ENCODE results near the gene WDR90. TPM values are rescaled to one million over a fixed set of nuclear protein-coding genes. Genes with fewer than 3 reads are reported as not detected.

WDR90 gene
- 10 to 100 TPM; 44.3 to 67.4 (median 52.0) TPM for polyA plus RNA-seq (ENCODE audit: insufficient read length in 3 of 3)
- long read RNA-seq, donor 1, partial matches to known transcripts = 20 of 23 reads
- long read RNA-seq, donor 1, other reads (novel, unspliced or antisense) = 0 of 23 reads
- long read RNA-seq, donor 2, partial matches to known transcripts = 20 of 22 reads
- long read RNA-seq, donor 2, other reads (novel, unspliced or antisense) = 0 of 22 reads
- long read RNA-seq, donor 3, partial matches to known transcripts = 19 of 22 reads
- long read RNA-seq, donor 3, other reads (novel, unspliced or antisense) = 0 of 22 reads
- long read RNA-seq, donor 4, partial matches to known transcripts = 32 of 35 reads
- long read RNA-seq, donor 4, other reads (novel, unspliced or antisense) = 0 of 35 reads
- long read RNA-seq, donor 5 = 0 reads
- long read RNA-seq, donor 6, partial matches to known transcripts = 25 of 30 reads
- long read RNA-seq, donor 6, other reads (novel, unspliced or antisense) = 0 of 30 reads
- long read RNA-seq, donor 7, partial matches to known transcripts = 16 of 23 reads
- long read RNA-seq, donor 7, other reads (novel, unspliced or antisense) = 7 of 23 reads
- long read RNA-seq, donor 8, partial matches to known transcripts = 10 of 11 reads
- long read RNA-seq, donor 8, other reads (novel, unspliced or antisense) = 0 of 11 reads
- long read RNA-seq, donor 9, partial matches to known transcripts = 0 of 1 reads
- long read RNA-seq, donor 9, other reads (novel, unspliced or antisense) = 0 of 1 reads
- long read RNA-seq, donor 10, partial matches to known transcripts = 32 of 35 reads
- long read RNA-seq, donor 10, other reads (novel, unspliced or antisense) = 0 of 35 reads
- long read RNA-seq, donor 11, partial matches to known transcripts = 14 of 15 reads
- long read RNA-seq, donor 11, other reads (novel, unspliced or antisense) = 0 of 15 reads
- long read RNA-seq, donor 12, partial matches to known transcripts = 50 of 50 reads
- long read RNA-seq, donor 12, other reads (novel, unspliced or antisense) = 0 of 50 reads
- long read RNA-seq, donor 13, partial matches to known transcripts = 17 of 19 reads
- long read RNA-seq, donor 13, other reads (novel, unspliced or antisense) = 0 of 19 reads
- long read RNA-seq, donor 14 = 0 reads
- long read RNA-seq, donor 15 = 0 reads
- long read RNA-seq, donor 16, partial matches to known transcripts = 0 of 1 reads
- long read RNA-seq, donor 16, other reads (novel, unspliced or antisense) = 0 of 1 reads

GRCh38 chr16:648781-649589 lies at the start of gene WDR90:
Gene WDR90 (plus strand): TSS chr16:649365. CDS start chr16:649417, 52 bp downstream.
- peak; percentile 88 for DNase-seq

- DNase-seq = no peak
Observed at GRCh38 chr16:600781-601180, 48.4 kb upstream of the WDR90 start.

GRCh38 chr16:603933-604332 lies 45.2 kb upstream of the WDR90 start:
- no peak for DNase-seq

GRCh38 chr16:606656-607307 lies 42.4 kb upstream of the WDR90 start:
- no peak for DNase-seq

- no peak for DNase-seq
Observed at GRCh38 chr16:608019-608418, 41.1 kb upstream of the WDR90 start.

- DNase-seq = no peak
Observed at GRCh38 chr16:609316-609715, 39.8 kb upstream of the WDR90 start.

GRCh38 chr16:609984-610383 lies 39.2 kb upstream of the WDR90 start:
- no peak for DNase-seq

GRCh38 chr16:610513-611381 lies 38.4 kb upstream of the WDR90 start:
- DNase-seq = no peak

GRCh38 chr16:615122-615521 lies 34.0 kb upstream of the WDR90 start:
- DNase-seq = no peak

GRCh38 chr16:616733-617586 lies 32.2 kb upstream of the WDR90 start:
- DNase-seq = no peak

- DNase-seq = no peak
Observed at GRCh38 chr16:617855-618254, 31.3 kb upstream of the WDR90 start.

GRCh38 chr16:619476-620100 lies 29.6 kb upstream of the WDR90 start:
- no peak for DNase-seq

GRCh38 chr16:620700-621525 lies 28.3 kb upstream of the WDR90 start:
- no peak for DNase-seq

- no peak for DNase-seq
Observed at GRCh38 chr16:621526-622105, 27.5 kb upstream of the WDR90 start.

- no peak for DNase-seq
Observed at GRCh38 chr16:622920-623280, 26.3 kb upstream of the WDR90 start.

GRCh38 chr16:624526-625070 lies 24.6 kb upstream of the WDR90 start:
- DNase-seq = no peak
